ENCODE results near the gene PKNOX2. TPM values are rescaled to one million over a fixed set of nuclear protein-coding genes. Genes with fewer than 3 reads are reported as not detected.

The PKNOX2 gene
- total and polyA plus RNA-seq, 10 of the 15 experiments (the other 5 are each of a cell fraction or from before 2014, with no cell fraction given), result not detected

DNA sequence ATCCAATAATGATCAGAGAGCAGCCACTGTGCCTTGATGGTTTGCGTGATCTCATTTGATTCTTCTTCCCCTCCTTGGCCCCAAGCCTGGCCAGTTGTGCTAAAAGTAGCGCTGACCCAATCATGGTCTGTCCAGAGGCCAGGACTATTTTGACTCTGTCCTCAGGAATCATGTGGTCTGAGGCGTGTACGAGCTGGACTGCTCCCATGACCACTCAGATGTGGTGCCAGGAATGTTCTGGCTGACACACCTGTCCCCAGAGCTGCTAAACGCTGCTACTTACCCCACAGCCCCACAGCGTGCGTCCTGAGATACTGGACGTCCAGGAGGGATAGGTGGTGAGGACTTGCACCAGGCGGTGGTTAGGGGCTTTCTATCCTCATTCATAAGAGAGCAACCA, 261.1 kb downstream of the PKNOX2 start:
- Histone ChIP-seq H2AFZ (ENCODE audit: control insufficient read depth, low read depth, low read length) (no peak overlapping the region), H3K9me3 (replicated peaks; ENCODE audit: control insufficient read depth, insufficient read depth, low read length) (no peaks in the 10 kb centered on the region), H4K20me1 (ENCODE audit: control insufficient read depth, insufficient read depth) (no peaks in the 10 kb centered on the region; the same call in 1 of the 2 replicates), H3K79me2 (ENCODE audit: control insufficient read depth, insufficient read depth, low read length) (no peaks in the 10 kb centered on the region), H3K4me2 (ENCODE audit: control insufficient read depth, insufficient read depth) (no peak overlapping the region), H3K27me3 (replicated peaks in 1 of 2; ENCODE audit: control insufficient read depth in 2 of 2, insufficient read depth in 2 of 2, low read length in 1 of 2) (peaks cover 0 to 3% of the 10 kb centered on the region in 2 experiments; a peak in 2 of 4 replicates), H3K4me1 (ENCODE audit: control insufficient read depth, insufficient read depth, low read length) (no peaks in the 10 kb centered on the region), H3K27ac (ENCODE audit: control insufficient read depth, insufficient read depth) (no peak overlapping the region), H3K4me3 (no peak overlapping the region), H3K36me3 (ENCODE audit: control insufficient read depth in 2 of 2, insufficient read depth in 2 of 2, low read length in 1 of 2) (no peaks in the 10 kb centered on the region), H3K9ac (ENCODE audit: control insufficient read depth, insufficient read depth, low read length) (no peak overlapping the region)
- POLR2A ChIA-PET, result no interaction called here
- RAD21 ChIA-PET (ENCODE audit: unreplicated experiment), result no interaction called here
- no peak for ATAC-seq
- intact Hi-C loops (cut with micrococcal nuclease; ENCODE audit: unreplicated experiment), result no loop called here
- DNase-seq (ENCODE audit: low read depth, low spot score), result no peak
- SMC1A ChIA-PET (ENCODE audit: uncharacterized antibody, unreplicated experiment), result interaction anchor here (0.6 kb wide), 1 partner anchor 14 kb away, joined by 3 read pairs; no protein-coding TSS in a partner anchor
- no peak for TF ChIP-seq SKIL (IDR thresholded peaks at IDR 0.05; ENCODE audit: low read depth, poor library complexity, severe bottlenecking)
- no TSS peak for BruUV-seq (replicated peaks)
- CTCF ChIA-PET, result interaction anchor here (0.7 to 1.8 kb wide), 2 partner anchors 10 to 80 kb away, joined by 3 to 5 read pairs; no protein-coding TSS in a partner anchor
- in situ Hi-C loops (cut with MboI), result loop anchor here (10.0 kb wide), 1 partner anchor 449 kb away; no protein-coding TSS in a partner anchor
- FAIRE-seq, result no peak
- 31% methylated on average over 8 of the region's 9 CpGs for WGBS (ENCODE audit: insufficient coverage, insufficient replicate concordance, low lambda C conversion rate, missing lambda C conversion rate)

- in situ Hi-C loops (cut with MboI), result loop anchor here (10.0 kb wide), 1 partner anchor 448 kb away; no protein-coding TSS in a partner anchor
- H3K27ac ChIP-seq (ENCODE audit: control insufficient read depth, insufficient read depth), result no peak overlapping the region
- RAD21 ChIA-PET (ENCODE audit: unreplicated experiment), result no interaction called here
- CTCF ChIA-PET, result interaction anchor here (0.6 to 6.3 kb wide), 4 partner anchors 9 to 166 kb away, joined by 3 to 40 read pairs (median 5); partner anchors contain the start of gene STT3A
- no peaks in the 10 kb centered on the region for H3K79me2 ChIP-seq (ENCODE audit: control insufficient read depth, insufficient read depth, low read length)
- no peak overlapping the region for H2AFZ ChIP-seq (ENCODE audit: control insufficient read depth, low read depth, low read length)
- no peaks in the 10 kb centered on the region for H3K36me3 ChIP-seq (ENCODE audit: control insufficient read depth in 2 of 2, insufficient read depth in 2 of 2, low read length in 1 of 2)
- no peak for FAIRE-seq
- no TSS peak for BruUV-seq (replicated peaks)
- H3K9ac ChIP-seq (ENCODE audit: control insufficient read depth, insufficient read depth, low read length), result no peak overlapping the region
- TF ChIP-seq, protein P1, sequence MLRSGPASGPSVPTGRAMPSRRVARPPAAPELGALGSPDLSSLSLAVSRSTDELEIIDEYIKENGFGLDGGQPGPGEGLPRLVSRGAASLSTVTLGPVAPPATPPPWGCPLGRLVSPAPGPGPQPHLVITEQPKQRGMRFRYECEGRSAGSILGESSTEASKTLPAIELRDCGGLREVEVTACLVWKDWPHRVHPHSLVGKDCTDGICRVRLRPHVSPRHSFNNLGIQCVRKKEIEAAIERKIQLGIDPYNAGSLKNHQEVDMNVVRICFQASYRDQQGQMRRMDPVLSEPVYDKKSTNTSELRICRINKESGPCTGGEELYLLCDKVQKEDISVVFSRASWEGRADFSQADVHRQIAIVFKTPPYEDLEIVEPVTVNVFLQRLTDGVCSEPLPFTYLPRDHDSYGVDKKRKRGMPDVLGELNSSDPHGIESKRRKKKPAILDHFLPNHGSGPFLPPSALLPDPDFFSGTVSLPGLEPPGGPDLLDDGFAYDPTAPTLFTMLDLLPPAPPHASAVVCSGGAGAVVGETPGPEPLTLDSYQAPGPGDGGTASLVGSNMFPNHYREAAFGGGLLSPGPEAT (IDR thresholded peaks at IDR 0.05; ENCODE audit: low read depth), result no peak
- TF ChIP-seq SMARCA5 (IDR thresholded peaks at IDR 0.05) (no peak), IRF4 (IDR thresholded peaks at IDR 0.05; ENCODE audit: low read depth, low read length) (no peak), CREM (IDR thresholded peaks at IDR 0.05; ENCODE audit: low read depth) (no peak)
- H4K20me1 ChIP-seq (ENCODE audit: control insufficient read depth, insufficient read depth), result no peaks in the 10 kb centered on the region
- intact Hi-C loops (cut with micrococcal nuclease; ENCODE audit: unreplicated experiment), result no loop called here
- H3K9me3 ChIP-seq (replicated peaks; ENCODE audit: control insufficient read depth, insufficient read depth, low read length), result no peaks in the 10 kb centered on the region
- peaks cover 0 to 3% of the 10 kb centered on the region in 2 experiments; a peak in 2 of 4 replicates for H3K27me3 ChIP-seq (replicated peaks in 1 of 2; ENCODE audit: control insufficient read depth in 2 of 2, insufficient read depth in 2 of 2, low read length in 1 of 2)
- SMC1A ChIA-PET (ENCODE audit: uncharacterized antibody, unreplicated experiment), result interaction anchor here (1.3 to 1.5 kb wide), 2 partner anchors 286 to 336 kb away, joined by 3 to 5 read pairs; no protein-coding TSS in a partner anchor
- 36% methylated on average over 14 of the region's 14 CpGs for WGBS (ENCODE audit: insufficient coverage, insufficient replicate concordance, low lambda C conversion rate, missing lambda C conversion rate)
- ATAC-seq, result no peak
- POLR2A ChIA-PET, result interaction anchor here (0.6 kb wide), 1 partner anchor 27 kb away, joined by 5 read pairs; no protein-coding TSS in a partner anchor
- H3K4me3 ChIP-seq, result no peak overlapping the region
- H3K4me1 ChIP-seq (ENCODE audit: control insufficient read depth, insufficient read depth, low read length), result no peaks in the 10 kb centered on the region
- no peak overlapping the region for H3K4me2 ChIP-seq (ENCODE audit: control insufficient read depth, insufficient read depth)
- no peak for DNase-seq (ENCODE audit: low read depth, low spot score)
Measured at GRCh38 chr11:125426818-125427528, 262.4 kb downstream of the PKNOX2 start.

Measured in GM12878 (cell line).